ENCODE data around the gene RNF133.

RNF133 gene

GRCh38 chr7:122672536-122672935 lies 26.4 kb downstream of the RNF133 start:
- Histone ChIP-seq H3K36me3 (ENCODE audit: control insufficient read depth, insufficient read depth, low read length) (no peaks in the 10 kb centered on the region), H3K4me3 (ENCODE audit: low read depth, low read length) (no peak overlapping the region), H3K27me3 (ENCODE audit: control insufficient read depth, insufficient read depth, low read length) (no peaks in the 10 kb centered on the region), H3K4me1 (ENCODE audit: control insufficient read depth, insufficient read depth, low read length) (peaks cover 9% of the 10 kb centered on the region), H3K9me3 (ENCODE audit: control insufficient read depth, insufficient read depth, low read length) (no peaks in the 10 kb centered on the region), H3K9ac (ENCODE audit: low read depth, low read length) (no peak overlapping the region)

- Histone ChIP-seq H3K9me3 (ENCODE audit: control insufficient read depth, insufficient read depth, low read length) (no peaks in the 10 kb centered on the region), H3K36me3 (ENCODE audit: control insufficient read depth, insufficient read depth, low read length) (no peaks in the 10 kb centered on the region), H3K4me1 (ENCODE audit: control insufficient read depth, insufficient read depth, low read length) (no peaks in the 10 kb centered on the region), H3K27me3 (ENCODE audit: control insufficient read depth, insufficient read depth, low read length) (no peaks in the 10 kb centered on the region), H3K9ac (ENCODE audit: low read depth, low read length) (no peak overlapping the region), H3K4me3 (ENCODE audit: low read depth, low read length) (no peak overlapping the region)
Observed at GRCh38 chr7:122663733-122664132, 35.2 kb downstream of the RNF133 start.

GRCh38 chr7:122658856-122659255 lies 40.1 kb downstream of the RNF133 start:
- Histone ChIP-seq H3K27me3 (ENCODE audit: control insufficient read depth, insufficient read depth, low read length) (no peaks in the 10 kb centered on the region), H3K4me1 (ENCODE audit: control insufficient read depth, insufficient read depth, low read length) (no peaks in the 10 kb centered on the region), H3K9ac (ENCODE audit: low read depth, low read length) (no peak overlapping the region), H3K36me3 (ENCODE audit: control insufficient read depth, insufficient read depth, low read length) (no peaks in the 10 kb centered on the region), H3K9me3 (ENCODE audit: control insufficient read depth, insufficient read depth, low read length) (no peaks in the 10 kb centered on the region), H3K4me3 (ENCODE audit: low read depth, low read length) (no peak overlapping the region)

- Histone ChIP-seq H3K9ac (ENCODE audit: low read depth, low read length) (no peak overlapping the region), H3K4me3 (ENCODE audit: low read depth, low read length) (no peak overlapping the region), H3K9me3 (ENCODE audit: control insufficient read depth, insufficient read depth, low read length) (no peaks in the 10 kb centered on the region), H3K36me3 (ENCODE audit: control insufficient read depth, insufficient read depth, low read length) (no peaks in the 10 kb centered on the region), H3K4me1 (ENCODE audit: control insufficient read depth, insufficient read depth, low read length) (no peaks in the 10 kb centered on the region), H3K27me3 (ENCODE audit: control insufficient read depth, insufficient read depth, low read length) (no peaks in the 10 kb centered on the region)
Observed at GRCh38 chr7:122653685-122654084, 45.2 kb downstream of the RNF133 start.

- Histone ChIP-seq H3K27me3 (ENCODE audit: control insufficient read depth, insufficient read depth, low read length) (no peaks in the 10 kb centered on the region), H3K4me1 (ENCODE audit: control insufficient read depth, insufficient read depth, low read length) (no peaks in the 10 kb centered on the region), H3K9me3 (ENCODE audit: control insufficient read depth, insufficient read depth, low read length) (no peaks in the 10 kb centered on the region), H3K9ac (ENCODE audit: low read depth, low read length) (no peak overlapping the region), H3K4me3 (ENCODE audit: low read depth, low read length) (no peak overlapping the region), H3K36me3 (ENCODE audit: control insufficient read depth, insufficient read depth, low read length) (no peaks in the 10 kb centered on the region)
Observed at GRCh38 chr7:122652876-122653275, 46.0 kb downstream of the RNF133 start.

GRCh38 chr7:122651451-122651850 lies 47.5 kb downstream of the RNF133 start:
- Histone ChIP-seq H3K4me3 (ENCODE audit: low read depth, low read length) (no peak overlapping the region), H3K9ac (ENCODE audit: low read depth, low read length) (no peak overlapping the region), H3K4me1 (ENCODE audit: control insufficient read depth, insufficient read depth, low read length) (no peaks in the 10 kb centered on the region), H3K9me3 (ENCODE audit: control insufficient read depth, insufficient read depth, low read length) (no peaks in the 10 kb centered on the region), H3K27me3 (ENCODE audit: control insufficient read depth, insufficient read depth, low read length) (no peaks in the 10 kb centered on the region), H3K36me3 (ENCODE audit: control insufficient read depth, insufficient read depth, low read length) (no peaks in the 10 kb centered on the region)
